Pancreas (tissue), 10 donors: ENCODE results near the gene UBE2J2. TPM values are rescaled to one million over a fixed set of nuclear protein-coding genes. Genes with fewer than 3 reads are reported as not detected.

Experiments used
- ATAC-seq, 4 donors: fragments of 200-7000 bp; cut with Tn5 transposase; one replicate each; pipeline versions ENCODE4 v1.8.0 to v1.9.1; 2020; ENCODE audit warnings: mild to moderate bottlenecking in 4 of 4, moderate library complexity in 4 of 4
- DNase-seq, 6 donors: peaks; one replicate each; pipeline ENCODE4 v3.0.0-alpha.2; 2020
- FAIRE-seq: peaks from 2 replicates; lab custom pipeline; 2012; peaks lifted over from hg19 to GRCh38; lab: Jason Lieb, UNC
- H3K27ac ChIP-seq, 4 donors: fragments of 200-600 bp; sonication (generic); 1 replicate in 3 of 4; 2 replicates in 1 of 4; pipeline versions ENCODE4 v1.5.0 to v1.8.0; 2020
- H3K27me3 ChIP-seq, 4 donors: fragments of 200-600 bp; one replicate each; pipeline ENCODE4 v1.8.0; 2021
- H3K36me3 ChIP-seq, 3 donors: fragments of 200-600 bp; sonication (generic) in 1 of 3; one replicate each; pipeline versions ENCODE4 v1.5.0 to v1.8.0; 2020 to 2021
- H3K4me1 ChIP-seq, 3 donors: fragments of 200-600 bp; one replicate each; pipeline ENCODE4 v1.8.0; 2021
- H3K4me3 ChIP-seq, 4 donors: fragments of 200-600 bp; sonication (generic) in 2 of 4; one replicate each; pipeline versions ENCODE4 v1.5.0 to v1.8.0; 2020 to 2021
- H3K9me3 ChIP-seq, 4 donors: fragments of 200-600 bp; one replicate each; pipeline ENCODE4 v1.8.0; 2021
- WGBS, 2 donors: extraction: QIAGEN DNeasy Blood & Tissue Kit; methylation state at CpG; one replicate each; pipeline ENCODE4 v1.1.7; 2013; 5-methylcytosine and 5-hydroxymethylcytosine counted together
- intact Hi-C, 3 donors: fragments of 100-400 bp; cut with DNase I; formaldehyde crosslinking; loops; one replicate each; pipeline versions ENCODE4 v1.11.1 to v1.14.2; 2022
- polyA plus RNA-seq, 2 donors: library from polyadenylated mRNA; stranded (reverse); fragments of 200-250 nt; gene quantifications; one replicate each; pipeline ENCODE4 v1.2.3, GENCODE V29; 2013
- total RNA-seq, 6 donors: library from RNA; stranded (reverse); fragmentation: NEBNext Ultra II Directional in 4 of 6; extraction: Animal tissue kit (Norgen Biotek cat#: 25700) in 4 of 6; gene quantifications; one replicate each; pipeline versions ENCODE4 v1.2.1 to v1.2.4, GENCODE V29; 2021 to 2023
- TF ChIP-seq, protein P1 (sequence below), 4 donors: fragments of 200-600 bp; sonication (generic) in 3 of 4; IDR thresholded peaks; one replicate each; pipeline versions ENCODE4 v1.5.0 to v1.8.0; 2021; ENCODE audit warnings: antibody characterized with exemption in 4 of 4
- donor health status: healthy with polysubstance abuse.
- donor health status: DM: no; HTN: no; CAD: no; lungs with moderate emphysema.
- donor health status: DM: no; HTN: no; CAD: no.
- donor health status: control.
- donor health status: control.
- donor health status: Bipolar disorder and iron deficiency.
- donor health status: DM: yes; HTN: yes; CAD: no.
- donor health status: DM: no; HTN: no; CAD: no.
- donor health status: DM: no; HTN: no; CAD: no.
- donor health status: DM: yes; HTN: yes; CAD: no.

Gene UBE2J2
- total and polyA plus RNA-seq, 8 donors: 20.8 to 44.5 (median 22.7) TPM

DNA sequence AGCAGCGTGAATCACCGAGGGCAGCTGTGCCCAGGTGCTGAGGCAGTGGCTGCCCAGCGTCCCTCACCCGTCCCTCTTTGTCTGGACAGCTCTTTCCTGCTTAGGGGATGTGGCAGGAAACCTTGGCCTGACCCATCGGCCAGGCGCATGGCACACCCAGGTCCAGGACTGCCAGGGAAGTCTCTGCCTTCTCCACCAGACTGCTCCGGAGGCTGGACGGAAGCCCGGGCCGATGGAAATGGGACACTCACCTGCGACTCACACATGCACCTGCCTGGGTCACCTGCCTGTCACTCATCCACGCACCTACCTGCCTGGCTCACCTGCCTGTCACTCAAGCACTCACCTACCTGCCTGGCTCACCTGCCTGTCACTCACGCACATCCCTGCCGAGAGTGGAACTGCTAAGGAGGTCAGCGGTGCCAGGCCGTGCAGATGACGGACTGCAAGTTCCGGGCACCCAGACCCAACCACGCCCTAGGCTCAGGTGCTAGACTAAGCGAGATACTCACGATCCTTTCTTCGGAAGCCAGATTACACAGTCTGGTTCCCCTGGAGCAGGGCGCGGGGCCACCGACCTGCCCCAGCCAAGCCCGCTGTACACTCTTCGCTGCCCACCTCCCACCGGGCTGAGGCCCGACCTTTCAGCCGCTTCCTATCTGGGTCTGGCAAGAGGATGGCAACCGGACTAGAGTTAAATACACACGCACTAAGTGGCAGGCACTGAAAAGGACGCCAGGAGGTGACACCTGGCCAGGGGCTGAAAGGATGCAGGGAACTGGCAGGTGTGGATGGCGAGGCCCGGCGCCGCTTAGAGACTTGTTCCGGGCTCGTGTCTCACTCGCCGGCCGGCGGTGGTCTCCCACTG, 1.1 kb downstream of the UBE2J2 start:
- ATAC-seq: peak in 3 of 4 donors; percentile 5 to 30 (median 5)
- intact Hi-C loops: no loop called here
- 8 to 10% methylated on average over 43 of the region's 43 CpGs for WGBS, 2 donors

DNA sequence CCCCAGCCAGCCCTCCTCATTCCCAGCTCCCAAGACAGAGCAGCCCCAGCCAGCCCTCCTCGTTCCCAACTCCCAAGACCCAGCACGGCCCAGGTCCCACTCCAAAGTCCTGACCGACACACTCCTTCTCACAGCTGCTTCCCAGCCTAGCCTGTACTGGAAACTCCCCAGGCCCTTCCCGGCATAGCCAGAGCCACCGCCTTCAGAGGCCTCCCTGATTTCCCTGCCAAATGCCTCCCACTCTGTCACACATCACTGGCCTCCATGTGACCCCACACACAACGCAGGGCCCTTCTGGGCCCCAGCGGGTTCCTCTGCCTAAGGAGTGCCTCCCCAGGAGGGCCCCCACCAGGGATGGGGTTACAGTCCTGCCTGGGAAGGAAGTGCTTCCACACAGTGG, 2.8 kb downstream of the UBE2J2 start:
- Histone ChIP-seq H3K27me3 (no peaks in the 10 kb centered on the region), H3K36me3 (peaks cover 0 to 5% (median 0%) of the 10 kb centered on the region in 3 donors), H3K4me1 (peaks cover 10 to 21% (median 14%) of the 10 kb centered on the region in 3 donors), H3K4me3 (no peak overlapping the region), H3K9me3 (no peaks in the 10 kb centered on the region), H3K27ac (no peak overlapping the region)
- 79 to 80% methylated on average over 7 of the region's 7 CpGs for WGBS, 2 donors
- intact Hi-C loops: no loop called here
- FAIRE-seq (no peak), ATAC-seq (no peak), DNase-seq (peak in 1 of 6 donors; percentile 57)
- TF ChIP-seq, protein P1, sequence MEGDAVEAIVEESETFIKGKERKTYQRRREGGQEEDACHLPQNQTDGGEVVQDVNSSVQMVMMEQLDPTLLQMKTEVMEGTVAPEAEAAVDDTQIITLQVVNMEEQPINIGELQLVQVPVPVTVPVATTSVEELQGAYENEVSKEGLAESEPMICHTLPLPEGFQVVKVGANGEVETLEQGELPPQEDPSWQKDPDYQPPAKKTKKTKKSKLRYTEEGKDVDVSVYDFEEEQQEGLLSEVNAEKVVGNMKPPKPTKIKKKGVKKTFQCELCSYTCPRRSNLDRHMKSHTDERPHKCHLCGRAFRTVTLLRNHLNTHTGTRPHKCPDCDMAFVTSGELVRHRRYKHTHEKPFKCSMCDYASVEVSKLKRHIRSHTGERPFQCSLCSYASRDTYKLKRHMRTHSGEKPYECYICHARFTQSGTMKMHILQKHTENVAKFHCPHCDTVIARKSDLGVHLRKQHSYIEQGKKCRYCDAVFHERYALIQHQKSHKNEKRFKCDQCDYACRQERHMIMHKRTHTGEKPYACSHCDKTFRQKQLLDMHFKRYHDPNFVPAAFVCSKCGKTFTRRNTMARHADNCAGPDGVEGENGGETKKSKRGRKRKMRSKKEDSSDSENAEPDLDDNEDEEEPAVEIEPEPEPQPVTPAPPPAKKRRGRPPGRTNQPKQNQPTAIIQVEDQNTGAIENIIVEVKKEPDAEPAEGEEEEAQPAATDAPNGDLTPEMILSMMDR (IDR thresholded peaks at IDR 0.05): no peak

More for the DNA sequence above, 1.1 kb downstream of the UBE2J2 start:
- H3K4me3 ChIP-seq: peak overlapping the region; percentile 95 to 98 (median 96)
- H3K36me3 ChIP-seq: peaks cover 0 to under 1% (median 0%) of the 10 kb centered on the region in 3 donors
- H3K27ac ChIP-seq: peak overlapping the region in 2 of 4 donors; percentile 35 to 47
- peaks cover 10 to 21% (median 14%) of the 10 kb centered on the region in 3 donors for H3K4me1 ChIP-seq
- TF ChIP-seq, protein P1 (IDR thresholded peaks at IDR 0.05): no peak
- peak in 4 of 6 donors; percentile 30 to 81 (median 42) for DNase-seq
- H3K9me3 ChIP-seq: no peaks in the 10 kb centered on the region
- no peak for FAIRE-seq
- H3K27me3 ChIP-seq: no peaks in the 10 kb centered on the region

DNA sequence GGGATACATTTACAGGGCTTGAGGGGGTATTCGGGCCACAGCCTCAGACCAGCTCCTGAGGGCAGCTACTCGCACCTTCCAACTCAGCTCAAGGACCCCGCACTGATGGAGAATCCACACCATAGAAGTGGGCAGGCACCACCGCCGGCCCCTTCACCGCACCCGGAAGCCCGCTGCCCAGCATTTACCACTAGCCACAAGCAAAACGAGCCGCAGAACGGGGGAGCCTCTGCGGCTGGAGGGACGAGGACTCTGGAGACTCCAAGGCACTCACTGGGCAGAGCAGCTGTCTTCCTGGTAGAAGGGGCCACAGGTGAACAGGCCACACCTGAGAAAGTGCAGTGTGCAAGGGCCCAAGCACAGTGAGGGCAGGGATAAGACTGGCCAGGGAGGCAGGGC, 5.4 kb downstream of the UBE2J2 start:
- Histone ChIP-seq H3K4me3 (no peak overlapping the region), H3K27ac (no peak overlapping the region), H3K4me1 (peaks cover 10 to 18% (median 14%) of the 10 kb centered on the region in 3 donors), H3K36me3 (peaks cover 0 to 16% (median 0%) of the 10 kb centered on the region in 3 donors), H3K9me3 (no peaks in the 10 kb centered on the region), H3K27me3 (no peaks in the 10 kb centered on the region)
- intact Hi-C loops: no loop called here
- FAIRE-seq: no peak
- ATAC-seq: no peak
- TF ChIP-seq, protein P1 (IDR thresholded peaks at IDR 0.05): no peak
- 93 to 95% methylated on average over 13 of the region's 13 CpGs for WGBS, 2 donors
- DNase-seq: no peak

DNA sequence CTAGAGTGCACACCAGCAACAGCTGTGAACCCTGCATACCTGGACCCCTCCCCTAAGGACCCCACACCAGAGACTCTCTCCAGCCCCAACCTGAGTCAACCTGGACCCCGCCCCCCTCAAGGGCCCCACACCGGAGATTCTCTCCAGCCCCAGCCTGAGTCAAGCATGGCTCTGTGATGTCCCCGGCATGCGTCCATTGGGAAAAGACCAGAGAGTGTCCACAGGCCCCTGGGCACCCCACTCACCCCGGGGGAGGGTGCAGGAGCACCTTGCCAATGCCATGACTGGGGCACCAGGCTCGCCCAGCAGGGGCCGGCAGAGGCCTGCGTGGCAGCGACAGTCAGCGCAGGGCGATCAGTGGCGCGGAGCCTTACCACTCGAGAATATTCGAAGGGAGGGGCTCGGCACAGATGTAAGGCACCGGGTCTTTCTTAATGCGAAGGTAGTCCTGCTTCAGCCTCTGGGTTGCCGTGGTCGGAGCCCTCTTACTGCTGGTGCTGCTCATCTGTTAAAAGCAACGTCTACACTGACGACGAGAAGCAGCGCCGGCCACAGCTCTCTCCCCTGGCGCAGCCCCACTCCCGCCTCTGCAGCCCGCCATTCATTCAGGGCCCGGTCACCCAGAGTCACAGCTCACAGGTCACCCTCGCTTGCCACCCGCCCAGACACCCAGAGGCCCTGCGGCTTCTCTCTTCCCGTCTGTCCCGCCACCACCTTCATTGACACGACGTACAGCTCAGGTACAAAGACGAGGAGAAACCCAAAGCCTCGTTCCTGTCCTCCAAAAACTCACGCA, 6.0 kb downstream of the UBE2J2 start:
- Histone ChIP-seq H3K36me3 (peaks cover 0 to 21% (median 5%) of the 10 kb centered on the region in 3 donors), H3K27ac (no peak overlapping the region), H3K9me3 (no peaks in the 10 kb centered on the region), H3K27me3 (no peaks in the 10 kb centered on the region), H3K4me1 (peaks cover 10 to 18% (median 14%) of the 10 kb centered on the region in 3 donors), H3K4me3 (no peak overlapping the region)
- intact Hi-C loops: no loop called here
- DNase-seq (no peak), FAIRE-seq (no peak), ATAC-seq (no peak)
- TF ChIP-seq, protein P1 (IDR thresholded peaks at IDR 0.05): no peak
- 94 to 95% methylated on average over 39 of the region's 39 CpGs for WGBS, 2 donors
